ENCODE data around the gene COG2.
"Not testable (repeated sequence)": the region's sequence is repeated elsewhere in the genome, so short reads cannot be mapped to it uniquely, and the experiment has no call there.

COG2 gene

GRCh38 chr1:230642263-230642959 lies at the start of gene COG2:
Gene COG2 (plus strand): TSS chr1:230642481. CDS start chr1:230642607, 126 bp downstream.
- peak; percentile 89 for DNase-seq (ENCODE audit: low read depth)

GRCh38 chr1:230592848-230593414 lies 49.4 kb upstream of the COG2 start:
- no peak for DNase-seq (ENCODE audit: low read depth)

GRCh38 chr1:230594214-230594773 lies 48.0 kb upstream of the COG2 start:
- no peak for DNase-seq (ENCODE audit: low read depth)

GRCh38 chr1:230595181-230595580 lies 47.1 kb upstream of the COG2 start:
- DNase-seq (ENCODE audit: low read depth), result no peak

GRCh38 chr1:230596306-230596705 lies 46.0 kb upstream of the COG2 start:
- DNase-seq (ENCODE audit: low read depth), result no peak

GRCh38 chr1:230598745-230599144 lies 43.5 kb upstream of the COG2 start:
- no peak for DNase-seq (ENCODE audit: low read depth)

GRCh38 chr1:230599926-230600656 lies 42.2 kb upstream of the COG2 start:
- no peak for DNase-seq (ENCODE audit: low read depth)

- not testable (repeated sequence) for DNase-seq (ENCODE audit: low read depth)
Observed at GRCh38 chr1:230600657-230601400, 41.5 kb upstream of the COG2 start.

GRCh38 chr1:230609208-230609607 lies 33.1 kb upstream of the COG2 start:
- no peak for DNase-seq (ENCODE audit: low read depth)

GRCh38 chr1:230610589-230610988 lies 31.7 kb upstream of the COG2 start:
- DNase-seq (ENCODE audit: low read depth), result no peak

- DNase-seq (ENCODE audit: low read depth), result no peak
Observed at GRCh38 chr1:230611128-230611877, 31.0 kb upstream of the COG2 start.

GRCh38 chr1:230611878-230612235 lies 30.4 kb upstream of the COG2 start:
- no peak for DNase-seq (ENCODE audit: low read depth)

- DNase-seq (ENCODE audit: low read depth), result no peak
Observed at GRCh38 chr1:230612651-230613050, 29.6 kb upstream of the COG2 start.

- DNase-seq (ENCODE audit: low read depth), result no peak
Observed at GRCh38 chr1:230614121-230614520, 28.2 kb upstream of the COG2 start.

GRCh38 chr1:230618537-230618936 lies 23.7 kb upstream of the COG2 start:
- no peak for DNase-seq (ENCODE audit: low read depth)

- no peak for DNase-seq (ENCODE audit: low read depth)
Observed at GRCh38 chr1:230620649-230621323, 21.5 kb upstream of the COG2 start.

- no peak for DNase-seq (ENCODE audit: low read depth)
Observed at GRCh38 chr1:230621324-230622030, 20.8 kb upstream of the COG2 start.

GRCh38 chr1:230622151-230622550 lies 20.1 kb upstream of the COG2 start:
- DNase-seq (ENCODE audit: low read depth), result peak; percentile 23

- no peak for DNase-seq (ENCODE audit: low read depth)
Observed at GRCh38 chr1:230624097-230624713, 18.1 kb upstream of the COG2 start.

GRCh38 chr1:230626232-230626631 lies 16.0 kb upstream of the COG2 start:
- DNase-seq (ENCODE audit: low read depth), result no peak

All from amniotic epithelial cell (primary cell).